ENCODE data around the gene GDF15.

DNA sequence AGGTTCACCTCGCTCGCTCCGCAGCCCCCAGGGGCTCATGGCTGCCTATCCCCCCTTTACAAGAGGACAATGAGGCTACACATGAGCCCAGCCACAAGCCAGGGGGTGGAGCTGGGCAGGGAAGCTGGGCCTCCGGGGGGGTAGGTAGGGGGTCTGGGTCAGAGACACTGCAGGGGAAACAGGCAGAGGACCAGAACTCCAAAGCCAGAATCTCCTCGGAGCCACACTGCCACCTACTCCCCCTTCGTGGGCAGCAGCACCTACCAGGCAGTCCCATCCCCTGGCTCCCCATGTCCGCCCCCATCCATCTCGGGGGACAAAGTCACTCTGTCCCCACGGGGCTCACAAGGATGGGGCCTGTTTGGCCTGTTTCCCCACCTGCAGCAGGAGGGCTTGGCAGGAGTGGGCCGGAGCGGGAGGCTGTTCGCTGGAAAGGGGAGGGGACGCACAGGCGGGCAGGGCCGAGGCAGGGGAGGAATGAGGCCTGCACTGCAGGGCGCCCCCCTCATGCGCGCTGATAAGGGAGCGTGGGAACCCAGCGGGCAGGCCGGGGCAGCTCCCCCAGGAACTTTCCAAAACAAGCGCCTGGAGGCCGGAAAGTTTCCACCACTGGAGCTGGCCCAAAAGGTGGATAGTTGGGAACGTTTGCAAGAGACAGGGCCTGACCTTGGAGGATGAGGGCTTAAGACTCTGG lies 52.5 kb downstream of the GDF15 start:
- TF ChIP-seq ARNT (IDR thresholded peaks at IDR 0.05) (no peak), SUZ12 (IDR thresholded peaks at IDR 0.05) (no peak), TARDBP (IDR thresholded peaks at IDR 0.05) (no peak), ELF4 (IDR thresholded peaks at IDR 0.05) (no peak), BHLHE40 (IDR thresholded peaks at IDR 0.05; ENCODE audit: borderline replicate concordance) (no peak), L3MBTL2 (conservative IDR thresholded peaks at IDR 0.05) (no peak), HDGF (IDR thresholded peaks at IDR 0.05; ENCODE audit: borderline replicate concordance) (peak; percentile 65; the same call in 1 of the 2 replicates), FOXM1 (IDR thresholded peaks at IDR 0.05; ENCODE audit: borderline replicate concordance) (no peak), CTBP1 (IDR thresholded peaks at IDR 0.05; ENCODE audit: borderline replicate concordance) (no peak; the same call in 1 of the 2 replicates), NFRKB (IDR thresholded peaks at IDR 0.05) (no peak), FOXA1 (IDR thresholded peaks at IDR 0.05) (no peak)
- TF ChIP-seq, protein P1, sequence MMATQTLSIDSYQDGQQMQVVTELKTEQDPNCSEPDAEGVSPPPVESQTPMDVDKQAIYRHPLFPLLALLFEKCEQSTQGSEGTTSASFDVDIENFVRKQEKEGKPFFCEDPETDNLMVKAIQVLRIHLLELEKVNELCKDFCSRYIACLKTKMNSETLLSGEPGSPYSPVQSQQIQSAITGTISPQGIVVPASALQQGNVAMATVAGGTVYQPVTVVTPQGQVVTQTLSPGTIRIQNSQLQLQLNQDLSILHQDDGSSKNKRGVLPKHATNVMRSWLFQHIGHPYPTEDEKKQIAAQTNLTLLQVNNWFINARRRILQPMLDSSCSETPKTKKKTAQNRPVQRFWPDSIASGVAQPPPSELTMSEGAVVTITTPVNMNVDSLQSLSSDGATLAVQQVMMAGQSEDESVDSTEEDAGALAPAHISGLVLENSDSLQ (IDR thresholded peaks at IDR 0.05) = no peak
